GM08714 (cell line): Measurements from ENCODE around the gene REELD1.

Experiments
- H3K4me3 ChIP-seq: fragments of 200-500 bp; sonication (Bioruptor generic); 2 replicates; pipeline ENCODE4 v1.5.1; 2014; ENCODE audit warnings: mild to moderate bottlenecking, low read length, inconsistent platforms
- ZNF274 ChIP-seq: IDR thresholded peaks from 2 replicates; pipeline ENCODE4 v1.6.1; 2012; ENCODE audit warnings: mild to moderate bottlenecking, low read depth, low read length

The REELD1 gene

GRCh38 chr4:146267826-146268225 lies 53.5 kb downstream of the REELD1 start:
- no peak overlapping the region for H3K4me3 ChIP-seq
- no peak for TF ChIP-seq ZNF274

- TF ChIP-seq ZNF274, result no peak
- H3K4me3 ChIP-seq, result peak overlapping the region; percentile 56; the same call in 1 of the 2 replicates
Observed at GRCh38 chr4:146269228-146269653, 54.9 kb downstream of the REELD1 start.

- no peak overlapping the region for H3K4me3 ChIP-seq
- no peak for TF ChIP-seq ZNF274
Observed at GRCh38 chr4:146271466-146271865, 57.1 kb downstream of the REELD1 start.

DNA sequence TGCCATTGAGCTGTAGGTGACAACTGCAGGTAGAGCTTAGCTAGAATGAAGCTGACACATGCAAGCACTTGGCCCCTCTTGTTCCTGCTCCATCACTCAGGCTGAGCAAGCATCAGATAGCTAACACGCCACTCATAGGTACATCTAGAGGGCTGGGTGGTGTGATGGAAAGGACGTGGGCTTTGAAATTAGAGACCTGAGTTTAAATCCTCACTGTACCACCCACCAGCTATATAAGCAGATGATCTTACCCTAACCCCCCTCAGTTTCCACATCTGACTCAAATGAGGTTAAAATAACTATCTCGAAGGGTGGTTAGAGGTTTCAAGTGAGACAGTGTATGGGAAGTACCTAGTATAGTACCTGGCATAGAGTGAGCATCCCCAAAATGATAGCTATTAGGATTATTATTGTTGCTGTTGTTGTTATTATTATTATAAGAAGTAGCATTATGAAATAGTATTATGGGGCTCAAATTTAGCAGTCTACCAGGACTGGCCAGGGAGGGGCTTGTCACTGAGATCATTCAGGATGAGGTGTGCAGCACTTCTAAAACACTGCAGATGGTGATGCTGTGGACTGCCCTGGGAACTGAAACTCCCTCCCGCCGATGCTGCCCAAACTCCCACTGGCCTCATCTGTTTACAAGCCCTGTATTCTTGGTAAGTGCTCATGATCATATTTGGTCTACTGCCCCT lies 59.0 kb downstream of the REELD1 start:
- H3K4me3 ChIP-seq, result no peak overlapping the region; the same call in 1 of the 2 replicates

GRCh38 chr4:146274774-146275173 lies 60.4 kb downstream of the REELD1 start:
- no peak for TF ChIP-seq ZNF274
- no peak overlapping the region for H3K4me3 ChIP-seq

More for the DNA sequence above, 59.0 kb downstream of the REELD1 start:
- no peak for TF ChIP-seq ZNF274

- H3K4me3 ChIP-seq, result no peak overlapping the region
- TF ChIP-seq ZNF274, result no peak
Observed at GRCh38 chr4:146275370-146275769, 61.0 kb downstream of the REELD1 start.

DNA sequence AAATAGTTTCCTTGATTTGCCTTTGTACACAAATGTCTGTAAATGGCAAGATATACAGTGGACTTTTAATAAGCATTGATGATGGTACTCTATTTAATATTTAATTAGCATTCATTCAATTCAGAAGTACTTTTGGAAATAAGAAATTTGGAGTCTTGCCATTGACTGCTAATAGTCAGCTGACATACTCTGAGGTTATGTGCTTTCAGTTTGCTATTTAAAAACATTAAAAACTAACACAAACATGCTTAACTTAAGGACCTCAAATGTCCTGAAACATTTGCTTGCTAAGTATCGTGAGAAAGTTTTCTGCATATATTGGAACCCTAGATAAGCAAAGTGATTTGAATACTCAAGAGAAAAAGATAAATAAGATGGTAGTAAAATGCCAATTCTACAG lies 64.6 kb downstream of the REELD1 start:
- no peak overlapping the region for H3K4me3 ChIP-seq
- no peak for TF ChIP-seq ZNF274
